MM.1S (cell line): ENCODE results near the gene RPS3.

Source experiments
- EZH2 ChIP-seq: fragments of 300-600 bp; sonication (generic); optimal IDR thresholded peaks from 2 replicates; pipeline ENCODE3; 2017; ENCODE audit warnings: low read depth, mild to moderate bottlenecking, antibody characterized with exemption, low read length, mixed read lengths
- EZH2phosphoT487 ChIP-seq: fragments of 300-600 bp; sonication (generic); IDR thresholded peaks from 2 replicates; pipeline ENCODE4 v1.6.1; 2018; ENCODE audit warnings: antibody characterized with exemption, low read length
- TF ChIP-seq, protein P1 (sequence below): fragments of 300-600 bp; sonication (generic); IDR thresholded peaks from 2 replicates; pipeline ENCODE4 v1.5.1; 2016; ENCODE audit warnings: antibody characterized with exemption, low read length, mixed read lengths

DNA sequence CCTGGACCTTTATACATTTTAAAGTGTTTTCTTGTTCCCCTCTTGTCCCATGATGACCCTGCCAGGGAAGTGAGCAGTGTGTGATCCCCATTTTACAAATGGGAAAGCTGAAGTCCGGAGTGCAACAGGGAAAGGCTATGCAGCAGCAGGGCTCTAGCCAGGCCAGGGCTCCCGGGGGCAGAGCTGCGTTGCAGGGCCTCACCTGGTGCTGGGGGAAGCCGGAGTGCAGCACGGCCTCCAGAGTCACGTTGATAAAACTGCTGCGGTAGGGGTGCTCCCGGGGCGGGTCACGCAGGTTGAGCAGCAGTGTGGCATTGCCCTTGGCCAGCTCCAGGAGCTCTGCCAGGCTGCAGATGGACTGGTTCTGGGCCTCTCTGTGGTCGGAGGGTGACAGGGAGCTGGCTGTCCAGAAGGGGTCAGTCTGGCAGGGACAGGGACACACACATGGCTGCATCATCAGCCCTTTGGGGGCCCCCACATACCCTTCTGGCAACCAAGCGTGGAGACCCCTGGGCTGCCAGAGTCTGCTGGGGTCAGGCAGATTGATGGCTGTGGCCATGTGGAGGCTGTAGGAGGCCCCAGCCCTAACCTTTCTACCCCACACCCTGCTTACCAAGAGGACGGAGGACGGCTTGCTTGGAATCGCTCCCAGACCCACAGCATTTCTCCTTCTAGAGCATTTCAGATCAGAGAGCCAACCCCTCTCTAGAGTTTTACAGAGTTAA lies 43.0 kb downstream of the RPS3 start:
- TF ChIP-seq, protein P1, sequence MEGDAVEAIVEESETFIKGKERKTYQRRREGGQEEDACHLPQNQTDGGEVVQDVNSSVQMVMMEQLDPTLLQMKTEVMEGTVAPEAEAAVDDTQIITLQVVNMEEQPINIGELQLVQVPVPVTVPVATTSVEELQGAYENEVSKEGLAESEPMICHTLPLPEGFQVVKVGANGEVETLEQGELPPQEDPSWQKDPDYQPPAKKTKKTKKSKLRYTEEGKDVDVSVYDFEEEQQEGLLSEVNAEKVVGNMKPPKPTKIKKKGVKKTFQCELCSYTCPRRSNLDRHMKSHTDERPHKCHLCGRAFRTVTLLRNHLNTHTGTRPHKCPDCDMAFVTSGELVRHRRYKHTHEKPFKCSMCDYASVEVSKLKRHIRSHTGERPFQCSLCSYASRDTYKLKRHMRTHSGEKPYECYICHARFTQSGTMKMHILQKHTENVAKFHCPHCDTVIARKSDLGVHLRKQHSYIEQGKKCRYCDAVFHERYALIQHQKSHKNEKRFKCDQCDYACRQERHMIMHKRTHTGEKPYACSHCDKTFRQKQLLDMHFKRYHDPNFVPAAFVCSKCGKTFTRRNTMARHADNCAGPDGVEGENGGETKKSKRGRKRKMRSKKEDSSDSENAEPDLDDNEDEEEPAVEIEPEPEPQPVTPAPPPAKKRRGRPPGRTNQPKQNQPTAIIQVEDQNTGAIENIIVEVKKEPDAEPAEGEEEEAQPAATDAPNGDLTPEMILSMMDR: no peak
- TF ChIP-seq EZH2phosphoT487 (no peak), EZH2 (no peak)
